ENCODE data around the gene MCF2.

Gene MCF2

DNA sequence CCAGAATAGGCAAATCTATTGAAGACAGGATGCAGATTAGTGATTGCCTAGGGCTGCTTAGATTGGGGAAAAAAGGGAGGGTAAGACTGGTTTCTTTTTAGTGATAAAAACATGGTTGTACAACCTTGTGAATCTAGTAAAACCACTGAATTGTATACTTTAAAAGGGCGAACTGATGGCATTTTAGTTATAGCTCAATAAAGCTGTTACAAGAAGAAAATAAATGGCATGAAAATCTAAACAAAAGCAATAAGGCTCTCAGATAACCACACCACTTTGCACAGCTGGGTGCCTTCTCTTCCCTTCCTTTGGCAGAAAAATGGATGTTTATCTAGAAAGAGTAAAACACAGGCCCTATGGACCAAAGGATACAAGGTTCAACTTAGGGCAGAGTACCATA, 107.9 kb downstream of the MCF2 start:
- no peaks in the 10 kb centered on the region for H3F3A ChIP-seq (ENCODE audit: insufficient read depth, low read length)
- H3K4me2 ChIP-seq (ENCODE audit: low read length), result no peak overlapping the region
- H3K4me3 ChIP-seq (ENCODE audit: low read depth, low read length, poor library complexity, severe bottlenecking), result no peak overlapping the region
- no peaks in the 10 kb centered on the region for H4K20me1 ChIP-seq (ENCODE audit: insufficient read depth, low read length)
- H3K9ac ChIP-seq (ENCODE audit: low read length), result no peak overlapping the region
- H3K27me3 ChIP-seq (ENCODE audit: insufficient read depth, low read length), result no peaks in the 10 kb centered on the region
- TF ChIP-seq, protein P1, sequence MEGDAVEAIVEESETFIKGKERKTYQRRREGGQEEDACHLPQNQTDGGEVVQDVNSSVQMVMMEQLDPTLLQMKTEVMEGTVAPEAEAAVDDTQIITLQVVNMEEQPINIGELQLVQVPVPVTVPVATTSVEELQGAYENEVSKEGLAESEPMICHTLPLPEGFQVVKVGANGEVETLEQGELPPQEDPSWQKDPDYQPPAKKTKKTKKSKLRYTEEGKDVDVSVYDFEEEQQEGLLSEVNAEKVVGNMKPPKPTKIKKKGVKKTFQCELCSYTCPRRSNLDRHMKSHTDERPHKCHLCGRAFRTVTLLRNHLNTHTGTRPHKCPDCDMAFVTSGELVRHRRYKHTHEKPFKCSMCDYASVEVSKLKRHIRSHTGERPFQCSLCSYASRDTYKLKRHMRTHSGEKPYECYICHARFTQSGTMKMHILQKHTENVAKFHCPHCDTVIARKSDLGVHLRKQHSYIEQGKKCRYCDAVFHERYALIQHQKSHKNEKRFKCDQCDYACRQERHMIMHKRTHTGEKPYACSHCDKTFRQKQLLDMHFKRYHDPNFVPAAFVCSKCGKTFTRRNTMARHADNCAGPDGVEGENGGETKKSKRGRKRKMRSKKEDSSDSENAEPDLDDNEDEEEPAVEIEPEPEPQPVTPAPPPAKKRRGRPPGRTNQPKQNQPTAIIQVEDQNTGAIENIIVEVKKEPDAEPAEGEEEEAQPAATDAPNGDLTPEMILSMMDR (IDR thresholded peaks at IDR 0.05; ENCODE audit: low read length), result no peak
- TF ChIP-seq EZH2 (IDR thresholded peaks at IDR 0.05; ENCODE audit: borderline replicate concordance, low read length), result no peak
- no peak overlapping the region for H3K27ac ChIP-seq (ENCODE audit: low read depth, low read length, poor library complexity, severe bottlenecking)
- H3K9me3 ChIP-seq (ENCODE audit: low read length), result no peaks in the 10 kb centered on the region
- no peaks in the 10 kb centered on the region for H3K9me2 ChIP-seq (ENCODE audit: low read depth, low read length)
- no peaks in the 10 kb centered on the region for H3K79me2 ChIP-seq (ENCODE audit: insufficient read depth, low read length)
- no peaks in the 10 kb centered on the region for H3K4me1 ChIP-seq (ENCODE audit: insufficient read depth, low read length, severe bottlenecking)
- H3K36me3 ChIP-seq (ENCODE audit: insufficient read depth, low read length), result no peaks in the 10 kb centered on the region
- H2AFZ ChIP-seq (ENCODE audit: low read length), result no peak overlapping the region

DNA sequence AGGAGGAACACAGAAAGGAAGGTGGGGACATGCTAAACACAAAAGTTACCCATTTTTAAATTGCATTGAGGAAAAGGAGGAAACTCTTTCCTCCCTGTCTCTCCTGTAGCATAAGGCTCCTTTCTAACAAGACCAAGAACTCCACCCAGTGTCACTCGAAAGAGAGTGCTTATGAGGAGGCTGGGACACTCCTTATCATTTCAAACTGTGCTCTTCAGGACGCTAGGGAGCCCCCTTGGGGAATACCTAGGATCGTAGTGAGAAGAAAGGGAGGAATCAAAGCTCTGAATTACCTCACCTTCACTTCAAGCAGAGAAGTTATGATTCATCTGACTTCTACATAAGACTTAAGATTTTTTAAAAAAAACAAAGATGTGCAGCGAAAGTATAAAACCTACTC, 111.9 kb downstream of the MCF2 start:
- H3K4me3 ChIP-seq (ENCODE audit: low read depth, low read length, poor library complexity, severe bottlenecking), result no peak overlapping the region
- H3K9me3 ChIP-seq (ENCODE audit: low read length), result no peaks in the 10 kb centered on the region
- H3K27ac ChIP-seq (ENCODE audit: low read depth, low read length, poor library complexity, severe bottlenecking), result no peak overlapping the region
- H3K4me2 ChIP-seq (ENCODE audit: low read length), result no peak overlapping the region
- TF ChIP-seq, protein P1 (IDR thresholded peaks at IDR 0.05; ENCODE audit: low read length), result no peak
- TF ChIP-seq EZH2 (IDR thresholded peaks at IDR 0.05; ENCODE audit: borderline replicate concordance, low read length), result no peak
- H3K4me1 ChIP-seq (ENCODE audit: insufficient read depth, low read length, severe bottlenecking), result no peaks in the 10 kb centered on the region
- no peaks in the 10 kb centered on the region for H4K20me1 ChIP-seq (ENCODE audit: insufficient read depth, low read length)
- no peak overlapping the region for H2AFZ ChIP-seq (ENCODE audit: low read length)
- H3F3A ChIP-seq (ENCODE audit: insufficient read depth, low read length), result no peaks in the 10 kb centered on the region
- no peaks in the 10 kb centered on the region for H3K9me2 ChIP-seq (ENCODE audit: low read depth, low read length)
- no peaks in the 10 kb centered on the region for H3K27me3 ChIP-seq (ENCODE audit: insufficient read depth, low read length)
- H3K36me3 ChIP-seq (ENCODE audit: insufficient read depth, low read length), result no peaks in the 10 kb centered on the region
- H3K9ac ChIP-seq (ENCODE audit: low read length), result no peak overlapping the region
- no peaks in the 10 kb centered on the region for H3K79me2 ChIP-seq (ENCODE audit: insufficient read depth, low read length)

DNA sequence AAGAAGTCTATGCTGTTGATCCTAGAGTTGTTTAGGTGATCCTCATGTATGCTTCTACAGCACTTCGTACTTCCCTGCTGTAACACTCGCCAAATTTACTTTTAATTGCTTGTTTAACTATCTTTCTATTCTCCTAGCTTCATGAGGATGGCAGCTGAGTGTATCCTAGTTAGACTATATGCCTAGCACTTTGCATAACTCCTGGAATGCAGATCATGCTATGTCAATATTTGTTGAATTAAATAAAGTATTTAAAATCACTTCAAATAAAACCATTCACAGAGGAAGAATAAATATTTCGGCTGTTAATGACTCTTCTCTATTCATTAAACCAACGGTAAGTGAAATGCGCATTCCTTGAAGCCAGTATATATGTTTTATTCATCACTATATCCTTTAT, 122.4 kb downstream of the MCF2 start:
- Histone ChIP-seq H3K9me3 (ENCODE audit: low read length) (no peaks in the 10 kb centered on the region), H3K4me1 (ENCODE audit: insufficient read depth, low read length, severe bottlenecking) (no peaks in the 10 kb centered on the region), H3K9ac (ENCODE audit: low read length) (no peak overlapping the region), H4K20me1 (ENCODE audit: insufficient read depth, low read length) (no peaks in the 10 kb centered on the region), H3K9me2 (ENCODE audit: low read depth, low read length) (no peaks in the 10 kb centered on the region), H3K79me2 (ENCODE audit: insufficient read depth, low read length) (no peaks in the 10 kb centered on the region), H3K36me3 (ENCODE audit: insufficient read depth, low read length) (no peaks in the 10 kb centered on the region), H3K4me2 (ENCODE audit: low read length) (no peak overlapping the region), H3K27ac (ENCODE audit: low read depth, low read length, poor library complexity, severe bottlenecking) (no peak overlapping the region), H3K4me3 (ENCODE audit: low read depth, low read length, poor library complexity, severe bottlenecking) (no peak overlapping the region), H2AFZ (ENCODE audit: low read length) (no peak overlapping the region), H3F3A (ENCODE audit: insufficient read depth, low read length) (no peaks in the 10 kb centered on the region), H3K27me3 (ENCODE audit: insufficient read depth, low read length) (no peaks in the 10 kb centered on the region)
- TF ChIP-seq EZH2 (IDR thresholded peaks at IDR 0.05; ENCODE audit: borderline replicate concordance, low read length), result no peak
- TF ChIP-seq, protein P1 (IDR thresholded peaks at IDR 0.05; ENCODE audit: low read length), result no peak
